IMR-90 (cell line): ENCODE data around the gene SEC14L1. TPM values are rescaled to one million over a fixed set of nuclear protein-coding genes. Genes with fewer than 3 reads are reported as not detected.
A peak's percentile ranks its signal among the peaks of the same experiment; 100 is the strongest.

Source experiments
- ATAC-seq: fragments of 200-7000 bp; cut with Tn5 transposase; 2 replicates; pipeline ENCODE4 v1.9.1; 2020; ENCODE audit warnings: low read depth, mild to moderate bottlenecking, moderate library complexity
- BruUV-seq: library from RNA; stranded (reverse); fragments of 400-500 nt; replicated peaks from 2 replicates; lab custom pipeline; 2021; lab: Mats Ljungman, UMichigan
- CTCF ChIA-PET: fragments of 300-600 bp; formaldehyde crosslinking; extraction: SDS; loops from one replicate; lab custom pipeline; 2021; ENCODE audit warnings: antibody characterized with exemption; lab: Yijun Ruan, JAX
- POLR2A ChIA-PET: fragments of 300-600 bp; sonication (Branson Sonifier 250); formaldehyde crosslinking; loops from one replicate; lab custom pipeline; 2022; ENCODE audit warnings: antibody characterized with exemption; ENCODE audit not compliant: unreplicated experiment; lab: Charles Lee
- DNase-seq: peaks from one replicate; pipeline ENCODE4 v3.0.0; 2013
- H2AFZ ChIP-seq: replicated peaks from 2 replicates; pipeline ENCODE3; 2013; ENCODE audit warnings: low read length, mild to moderate bottlenecking; ENCODE audit not compliant: poor library complexity
- H2AK5ac ChIP-seq: 2 replicates; pipeline ENCODE4 v1.6.1; 2013; ENCODE audit warnings: low read depth, low read length, inconsistent platforms
- H2AK9ac ChIP-seq: replicated peaks from 2 replicates; pipeline ENCODE3; 2013; ENCODE audit warnings: mild to moderate bottlenecking, low read depth, low read length, moderate library complexity; ENCODE audit not compliant: poor library complexity
- H2BK120ac ChIP-seq: 2 replicates; pipeline ENCODE4 v1.6.1; 2013; ENCODE audit warnings: low read depth, low read length, inconsistent platforms
- H2BK15ac ChIP-seq: 3 replicates; pipeline ENCODE4 v1.6.1; 2013; ENCODE audit warnings: low read depth, low read length, inconsistent platforms
- H2BK20ac ChIP-seq: 2 replicates; pipeline ENCODE4 v1.6.1; 2013; ENCODE audit warnings: low read depth, mild to moderate bottlenecking, inconsistent platforms, low read length, moderate library complexity
- H2BK5ac ChIP-seq: 2 replicates; pipeline ENCODE4 v1.6.1; 2013; ENCODE audit warnings: mild to moderate bottlenecking, low read depth, low read length, inconsistent platforms; ENCODE audit not compliant: poor library complexity, severe bottlenecking
- H3K14ac ChIP-seq: replicated peaks from 2 replicates; pipeline ENCODE4 v1.6.1; 2013; ENCODE audit warnings: low read depth, low read length, inconsistent platforms
- H3K18ac ChIP-seq: 2 replicates; pipeline ENCODE4 v1.6.1; 2013; ENCODE audit warnings: low read depth, low read length, control low read depth
- H3K23ac ChIP-seq: 2 replicates; pipeline ENCODE4 v1.6.1; 2013; ENCODE audit warnings: low read depth, low read length, inconsistent platforms
- H3K27ac ChIP-seq: 2 replicates; pipeline ENCODE4 v1.5.1; 2013; ENCODE audit warnings: mild to moderate bottlenecking, control low read depth, low read length; ENCODE audit not compliant: insufficient read depth
- H3K27me3 ChIP-seq: 2 replicates; pipeline ENCODE4 v1.6.1; 2013; ENCODE audit warnings: low read length; ENCODE audit not compliant: control insufficient read depth, insufficient read depth
- H3K36me3 ChIP-seq: 2 replicates; pipeline ENCODE4 v1.6.1; 2013; ENCODE audit warnings: low read length, mixed read lengths; ENCODE audit not compliant: control insufficient read depth, insufficient read depth
- H3K4ac ChIP-seq: 2 replicates; pipeline ENCODE4 v1.6.1; 2013; ENCODE audit warnings: low read depth, low read length, inconsistent platforms
- H3K4me1 ChIP-seq: 2 replicates; pipeline ENCODE4 v1.6.1; 2013; ENCODE audit warnings: low read length, mixed read lengths; ENCODE audit not compliant: control insufficient read depth, insufficient read depth
- H3K4me2 ChIP-seq: 2 replicates; pipeline ENCODE4 v1.6.1; 2013; ENCODE audit warnings: low read depth, mild to moderate bottlenecking, control low read depth, low read length, moderate library complexity
- H3K4me3 ChIP-seq: 2 replicates; pipeline ENCODE4 v1.5.1; 2013; ENCODE audit warnings: low read depth, mild to moderate bottlenecking, control low read depth, low read length, moderate library complexity; ENCODE audit not compliant: insufficient read depth
- H3K56ac ChIP-seq: 2 replicates; pipeline ENCODE4 v1.6.1; 2013; ENCODE audit warnings: low read length, inconsistent platforms; ENCODE audit not compliant: insufficient read depth; ENCODE audit errors: extremely low read depth
- H3K79me1 ChIP-seq, 2 experiments: 2 replicates each; pipeline ENCODE4 v1.6.1; 2013; ENCODE audit warnings: low read length in 2 of 2, inconsistent platforms in 1 of 2, low read depth in 1 of 2
- H3K9ac ChIP-seq: 2 replicates; pipeline ENCODE4 v1.6.1; 2013; ENCODE audit warnings: low read depth, low read length, control low read depth
- H3K9me1 ChIP-seq: 2 replicates; pipeline ENCODE4 v1.6.1; 2013; ENCODE audit warnings: low read length, inconsistent platforms; ENCODE audit not compliant: insufficient read depth
- H3K9me3 ChIP-seq: 2 replicates; pipeline ENCODE4 v1.6.1; 2013; ENCODE audit warnings: low read length; ENCODE audit not compliant: control insufficient read depth, insufficient read depth
- H4K20me1 ChIP-seq: 2 replicates; pipeline ENCODE4 v1.6.1; 2013; ENCODE audit warnings: low read length, inconsistent platforms; ENCODE audit not compliant: insufficient read depth
- H4K5ac ChIP-seq: 2 replicates; pipeline ENCODE4 v1.6.1; 2013; ENCODE audit warnings: mild to moderate bottlenecking, low read depth, low read length, control low read depth
- H4K8ac ChIP-seq, 2 experiments: 2 replicates each; pipeline ENCODE4 v1.6.1; 2013; ENCODE audit warnings: low read depth in 2 of 2, low read length in 2 of 2, control low read depth in 1 of 2, inconsistent platforms in 1 of 2
- H4K91ac ChIP-seq: 2 replicates; pipeline ENCODE4 v1.6.1; 2013; ENCODE audit warnings: low read depth, low read length, inconsistent platforms; ENCODE audit not compliant: insufficient read depth
- BHLHE40 ChIP-seq: fragments of 150-350 bp; IDR thresholded peaks from 2 replicates; pipeline ENCODE4 v1.6.1; 2016; ENCODE audit warnings: mild to moderate bottlenecking, low read depth, low read length
- CEBPB ChIP-seq: IDR thresholded peaks from 2 replicates; pipeline ENCODE4 v1.6.1; 2012; ENCODE audit warnings: low read depth, low read length, improper control_type of control experiment
- CHD1 ChIP-seq: IDR thresholded peaks from 2 replicates; pipeline ENCODE4 v1.6.1; 2012; ENCODE audit warnings: low read depth, low read length, improper control_type of control experiment
- ELK1 ChIP-seq: fragments of 150-350 bp; IDR thresholded peaks from 2 replicates; pipeline ENCODE4 v1.6.1; 2016; ENCODE audit warnings: low read depth, mild to moderate bottlenecking, low read length, moderate library complexity, borderline replicate concordance
- FOS ChIP-seq: fragments of 150-350 bp; IDR thresholded peaks from 2 replicates; pipeline ENCODE4 v1.6.1; 2016; ENCODE audit warnings: low read depth, low read length
- MAFK ChIP-seq: IDR thresholded peaks from 2 replicates; pipeline ENCODE4 v1.6.1; 2012; ENCODE audit warnings: low read depth, low read length, improper control_type of control experiment
- MAZ ChIP-seq: IDR thresholded peaks from 2 replicates; pipeline ENCODE4 v1.6.1; 2012; ENCODE audit warnings: low read depth, mild to moderate bottlenecking, low read length, improper control_type of control experiment, moderate library complexity, borderline replicate concordance
- MXI1 ChIP-seq: IDR thresholded peaks from 2 replicates; pipeline ENCODE4 v1.6.1; 2012; ENCODE audit warnings: low read depth, mild to moderate bottlenecking, low read length, moderate library complexity, borderline replicate concordance
- NFE2L2 ChIP-seq: fragments of 150-350 bp; IDR thresholded peaks from 2 replicates; pipeline ENCODE4 v1.6.1; 2016; ENCODE audit warnings: low read depth, mild to moderate bottlenecking, low read length
- POLR2A ChIP-seq: IDR thresholded peaks from 2 replicates; pipeline ENCODE4 v1.6.1; 2012; ENCODE audit warnings: mild to moderate bottlenecking, low read depth, low read length
- RAD21 ChIP-seq: IDR thresholded peaks from 2 replicates; pipeline ENCODE4 v1.6.1; 2012; ENCODE audit warnings: low read length, improper control_type of control experiment
- RCOR1 ChIP-seq: IDR thresholded peaks from 2 replicates; pipeline ENCODE4 v1.6.1; 2012; ENCODE audit warnings: mild to moderate bottlenecking, low read length, improper control_type of control experiment; ENCODE audit not compliant: insufficient replicate concordance
- RFX5 ChIP-seq: IDR thresholded peaks from 2 replicates; pipeline ENCODE4 v1.8.0; 2012; ENCODE audit warnings: low read depth, mild to moderate bottlenecking, low read length, moderate library complexity
- SMC3 ChIP-seq: fragments of 150-350 bp; IDR thresholded peaks from 2 replicates; pipeline ENCODE4 v1.6.1; 2016; ENCODE audit warnings: low read depth, mild to moderate bottlenecking, antibody characterized with exemption, low read length, moderate library complexity
- WGBS, 2 experiments: methylation state at CpG; one replicate each; pipeline versions ENCODE4 v1.1.5 to v1.1.7; 2013; ENCODE audit warnings: missing lambda C conversion rate in 2 of 2; ENCODE audit not compliant: insufficient read length in 1 of 2; ENCODE audit errors: extremely low coverage in 2 of 2; 5-methylcytosine and 5-hydroxymethylcytosine counted together
- dilution Hi-C: fragments of 300-500 bp; cut with HindIII; formaldehyde crosslinking; loops from one replicate; pipeline ENCODE4 v1.14.3; 2018; ENCODE audit warnings: low sequenced_read_pairs; ENCODE audit not compliant: unreplicated experiment
- in situ Hi-C: fragments of 300-500 bp; cut with MboI; formaldehyde crosslinking; loops from 3 replicates; pipeline ENCODE4 v1.14.3; 2019; ENCODE audit warnings: low sequenced_read_pairs, inconsistent platforms, mixed read lengths
- intact Hi-C: fragments of 100-400 bp; cut with micrococcal nuclease; formaldehyde crosslinking; loops from 2 replicates; pipeline ENCODE4 v1.10.0; 2022
- polyA plus RNA-seq, 3 experiments: library from polyadenylated mRNA; depleted of rRNA; stranded (reverse); fragments of >200 nt; gene quantifications; 2 replicates each; pipeline ENCODE4 v1.2.3, GENCODE V29; 2012; ENCODE audit warnings: low replicate concordance in 1 of 3
- total RNA-seq: library from RNA; depleted of rRNA; stranded (reverse); fragments of >200 nt; gene quantifications from 2 replicates; pipeline ENCODE4 v1.2.3, GENCODE V29; 2012
- TF ChIP-seq, protein P1 (sequence below): conservative IDR thresholded peaks from 2 replicates; pipeline ENCODE4 v1.5.1; 2012; ENCODE audit warnings: mild to moderate bottlenecking, low read depth, low read length, improper control_type of control experiment

The SEC14L1 gene
- total and polyA plus RNA-seq, 2 of the 4 experiments (the other 2 are of a cell fraction) = 24.9 to 35.8 TPM

- BruUV-seq = no TSS peak
- H2BK15ac ChIP-seq = no peak overlapping the region
- H3K56ac ChIP-seq = no peak overlapping the region
- peaks cover 7% of the 10 kb centered on the region for H3K9me1 ChIP-seq
- no peak overlapping the region for H2BK20ac ChIP-seq
- no peak overlapping the region for H2BK120ac ChIP-seq
- peaks cover 0 to 21% of the 10 kb centered on the region in 2 experiments; a peak in 1 of 4 replicates for H3K79me1 ChIP-seq
- ChIA-PET CTCF (interaction anchor here (0.7 to 0.8 kb wide), 2 partner anchors 11 to 34 kb away, joined by 3 to 4 read pairs; no protein-coding TSS in a partner anchor), POLR2A (interaction anchor here (0.6 kb wide), 1 partner anchor 10 kb away, joined by 3 read pairs; no protein-coding TSS in a partner anchor)
- no peak overlapping the region for H2BK5ac ChIP-seq
- DNase-seq (peak; percentile 85), ATAC-seq (peak; percentile 67)
- 0 out of 2 replicates have a peak overlapping the region, but pooled peaks have one; percentile 26 for H3K4ac ChIP-seq
- no peak overlapping the region for H4K5ac ChIP-seq
- no peak overlapping the region for H3K23ac ChIP-seq
- H2AFZ ChIP-seq = no peak overlapping the region
- in situ Hi-C loops = no loop called here
- H3K36me3 ChIP-seq = peaks cover 10% of the 10 kb centered on the region
- H3K18ac ChIP-seq = no peak overlapping the region
- no peak overlapping the region for H2AK9ac ChIP-seq
- no peak overlapping the region for H3K4me3 ChIP-seq
- H4K91ac ChIP-seq = no peak overlapping the region
- no peak overlapping the region for H3K9ac ChIP-seq
- no peak overlapping the region for H4K8ac ChIP-seq
- H3K4me1 ChIP-seq = peaks cover 8% of the 10 kb centered on the region; the same call in 1 of the 2 replicates
- no peaks in the 10 kb centered on the region for H3K9me3 ChIP-seq
- no peak overlapping the region for H3K14ac ChIP-seq
- no peaks in the 10 kb centered on the region for H3K27me3 ChIP-seq
- intact Hi-C loops = loop anchor here (5.0 kb wide), 1 partner anchor 108 kb away; no protein-coding TSS in a partner anchor
- no peaks in the 10 kb centered on the region; the same call in 1 of the 2 replicates for H4K20me1 ChIP-seq
- H3K27ac ChIP-seq = no peak overlapping the region
- dilution Hi-C loops = no loop called here
- WGBS, 2 experiments = 100% methylated on average over 2 of the region's 9 CpGs; no CpG with 5 or more reads in 1 of the 2 experiments
- H3K4me2 ChIP-seq = no peak overlapping the region
- H2AK5ac ChIP-seq = no peak overlapping the region
- TF ChIP-seq RFX5 (no peak), NFE2L2 (no peak), BHLHE40 (no peak), ELK1 (no peak), POLR2A (no peak), CHD1 (no peak), RCOR1 (no peak), MXI1 (peak; percentile 63; the same call in 1 of the 2 replicates), CEBPB (peak; percentile 93), MAZ (no peak), SMC3 (no peak), RAD21 (no peak), MAFK (no peak), FOS (no peak)
- TF ChIP-seq, protein P1, sequence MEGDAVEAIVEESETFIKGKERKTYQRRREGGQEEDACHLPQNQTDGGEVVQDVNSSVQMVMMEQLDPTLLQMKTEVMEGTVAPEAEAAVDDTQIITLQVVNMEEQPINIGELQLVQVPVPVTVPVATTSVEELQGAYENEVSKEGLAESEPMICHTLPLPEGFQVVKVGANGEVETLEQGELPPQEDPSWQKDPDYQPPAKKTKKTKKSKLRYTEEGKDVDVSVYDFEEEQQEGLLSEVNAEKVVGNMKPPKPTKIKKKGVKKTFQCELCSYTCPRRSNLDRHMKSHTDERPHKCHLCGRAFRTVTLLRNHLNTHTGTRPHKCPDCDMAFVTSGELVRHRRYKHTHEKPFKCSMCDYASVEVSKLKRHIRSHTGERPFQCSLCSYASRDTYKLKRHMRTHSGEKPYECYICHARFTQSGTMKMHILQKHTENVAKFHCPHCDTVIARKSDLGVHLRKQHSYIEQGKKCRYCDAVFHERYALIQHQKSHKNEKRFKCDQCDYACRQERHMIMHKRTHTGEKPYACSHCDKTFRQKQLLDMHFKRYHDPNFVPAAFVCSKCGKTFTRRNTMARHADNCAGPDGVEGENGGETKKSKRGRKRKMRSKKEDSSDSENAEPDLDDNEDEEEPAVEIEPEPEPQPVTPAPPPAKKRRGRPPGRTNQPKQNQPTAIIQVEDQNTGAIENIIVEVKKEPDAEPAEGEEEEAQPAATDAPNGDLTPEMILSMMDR = no peak
These were observed 41.8 kb upstream of the SEC14L1 start for GRCh38 chr17:77098884-77099545.
